Lower lobe of right lung (tissue), 2 donors: ENCODE results near the gene HDAC7. TPM values are rescaled to one million over a fixed set of nuclear protein-coding genes. Genes with fewer than 3 reads are reported as not detected.

Experiments
- ATAC-seq, 2 donors: fragments of 200-7000 bp; cut with Tn5 transposase; one replicate each; pipeline ENCODE4 v1.9.1; 2020 to 2022; ENCODE audit warnings: mild to moderate bottlenecking in 2 of 2, moderate library complexity in 2 of 2
- DNase-seq: peaks from one replicate; pipeline ENCODE4 v3.0.0-alpha.2; 2020
- H3K27ac ChIP-seq: fragments of 200-600 bp; one replicate; pipeline ENCODE4 v1.8.0; 2022
- H3K27me3 ChIP-seq: fragments of 200-600 bp; one replicate; pipeline ENCODE4 v1.8.0; 2022; ENCODE audit warnings: low read depth
- H3K36me3 ChIP-seq: fragments of 200-600 bp; one replicate; pipeline ENCODE4 v1.8.0; 2022; ENCODE audit warnings: mild to moderate bottlenecking
- H3K4me1 ChIP-seq: fragments of 200-600 bp; one replicate; pipeline ENCODE4 v1.8.0; 2022
- H3K4me3 ChIP-seq: fragments of 200-600 bp; one replicate; pipeline ENCODE4 v1.8.0; 2022; ENCODE audit warnings: mild to moderate bottlenecking
- H3K9me3 ChIP-seq: fragments of 200-600 bp; one replicate; pipeline ENCODE4 v1.8.0; 2022
- intact Hi-C: fragments of 100-400 bp; cut with DNase I; formaldehyde crosslinking; loops from one replicate; pipeline ENCODE4 v1.11.0; 2022
- total RNA-seq: library from RNA; stranded (reverse); fragmentation: NEBNext Ultra II Directional; extraction: Animal tissue kit (Norgen Biotek cat#: 25700); gene quantifications from one replicate; pipeline ENCODE4 v1.2.1, GENCODE V29; 2021
- TF ChIP-seq, protein P1 (sequence below): fragments of 200-600 bp; IDR thresholded peaks from one replicate; pipeline ENCODE4 v1.8.0; 2022; ENCODE audit warnings: antibody characterized with exemption, mild to moderate bottlenecking
- donor health status: DM: no; HTN: yes; CAD: no; lungs with severe emphysema.

The HDAC7 gene
- total RNA-seq, 1 donor from 2014 or later = 104 TPM

- H3K4me3 ChIP-seq = no peak overlapping the region
Observed at GRCh38 chr12:47860279-47860841, 40.7 kb upstream of the HDAC7 start.

GRCh38 chr12:47858511-47859266 is 39.0 kb upstream of the HDAC7 start:
- Histone ChIP-seq H3K36me3 (peaks cover 50% of the 10 kb centered on the region), H3K27me3 (no peaks in the 10 kb centered on the region), H3K4me1 (no peaks in the 10 kb centered on the region), H3K9me3 (no peaks in the 10 kb centered on the region), H3K27ac (no peak overlapping the region), H3K4me3 (no peak overlapping the region)
- intact Hi-C loops = no loop called here
- TF ChIP-seq, protein P1, sequence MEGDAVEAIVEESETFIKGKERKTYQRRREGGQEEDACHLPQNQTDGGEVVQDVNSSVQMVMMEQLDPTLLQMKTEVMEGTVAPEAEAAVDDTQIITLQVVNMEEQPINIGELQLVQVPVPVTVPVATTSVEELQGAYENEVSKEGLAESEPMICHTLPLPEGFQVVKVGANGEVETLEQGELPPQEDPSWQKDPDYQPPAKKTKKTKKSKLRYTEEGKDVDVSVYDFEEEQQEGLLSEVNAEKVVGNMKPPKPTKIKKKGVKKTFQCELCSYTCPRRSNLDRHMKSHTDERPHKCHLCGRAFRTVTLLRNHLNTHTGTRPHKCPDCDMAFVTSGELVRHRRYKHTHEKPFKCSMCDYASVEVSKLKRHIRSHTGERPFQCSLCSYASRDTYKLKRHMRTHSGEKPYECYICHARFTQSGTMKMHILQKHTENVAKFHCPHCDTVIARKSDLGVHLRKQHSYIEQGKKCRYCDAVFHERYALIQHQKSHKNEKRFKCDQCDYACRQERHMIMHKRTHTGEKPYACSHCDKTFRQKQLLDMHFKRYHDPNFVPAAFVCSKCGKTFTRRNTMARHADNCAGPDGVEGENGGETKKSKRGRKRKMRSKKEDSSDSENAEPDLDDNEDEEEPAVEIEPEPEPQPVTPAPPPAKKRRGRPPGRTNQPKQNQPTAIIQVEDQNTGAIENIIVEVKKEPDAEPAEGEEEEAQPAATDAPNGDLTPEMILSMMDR = no peak
- ATAC-seq (peak in 1 of 2 donors; percentile 19), DNase-seq (no peak)

More at GRCh38 chr12:47860279-47860841, 40.7 kb upstream of the HDAC7 start:
- Histone ChIP-seq H3K9me3 (no peaks in the 10 kb centered on the region), H3K4me1 (no peaks in the 10 kb centered on the region), H3K36me3 (peaks cover 49% of the 10 kb centered on the region), H3K27ac (no peak overlapping the region), H3K27me3 (no peaks in the 10 kb centered on the region)
- ATAC-seq (no peak), DNase-seq (no peak)
- TF ChIP-seq, protein P1 = no peak
- intact Hi-C loops = no loop called here

DNA sequence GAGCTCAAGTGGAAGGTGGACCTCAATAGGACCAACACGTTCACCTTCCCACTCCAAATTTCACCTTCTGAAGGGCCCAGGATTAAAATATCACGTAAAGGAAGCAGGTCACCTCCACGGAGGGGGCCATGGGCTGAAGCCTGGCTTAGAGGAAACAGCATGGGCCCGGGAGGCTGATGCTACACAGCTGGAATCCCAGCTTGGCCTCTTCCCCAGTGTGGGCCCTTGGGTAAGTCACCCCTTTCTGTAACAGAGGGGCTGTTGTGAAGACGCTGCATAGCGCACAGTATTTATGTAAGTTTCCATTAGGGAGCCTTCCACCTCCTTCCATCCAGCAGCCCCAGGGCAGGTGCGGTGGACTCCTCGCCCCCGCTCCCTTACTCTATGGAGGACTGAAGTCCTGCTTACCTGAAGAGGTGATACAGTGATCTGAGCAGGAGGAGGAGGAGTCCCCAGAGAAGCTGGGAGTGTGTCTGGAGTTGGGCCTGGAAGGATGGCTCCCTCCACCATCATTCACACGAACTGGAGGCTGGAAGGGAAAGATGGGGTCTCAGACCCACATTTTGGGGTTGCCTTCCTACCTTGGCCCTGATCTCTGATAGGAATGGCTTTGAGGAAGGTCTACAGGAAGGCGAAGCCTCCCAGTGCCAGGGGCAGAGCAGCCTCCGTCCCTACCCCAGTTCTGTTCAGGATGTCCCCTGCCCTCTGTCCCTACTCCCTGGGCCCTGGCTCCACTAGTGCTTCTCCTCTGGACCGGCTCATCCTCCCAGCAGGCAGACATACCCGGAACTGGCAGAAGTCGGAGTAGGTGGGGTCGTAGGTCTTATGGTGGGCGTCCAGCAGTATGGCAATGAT is 37.2 kb upstream of the HDAC7 start:
- intact Hi-C loops = no loop called here
- no peak for DNase-seq

GRCh38 chr12:47856094-47856493 is 36.4 kb upstream of the HDAC7 start:
- H3K4me3 ChIP-seq = no peak overlapping the region
- H3K9me3 ChIP-seq = no peaks in the 10 kb centered on the region
- H3K27me3 ChIP-seq = no peaks in the 10 kb centered on the region
- peaks cover 35% of the 10 kb centered on the region for H3K36me3 ChIP-seq
- H3K4me1 ChIP-seq = no peaks in the 10 kb centered on the region
- no peak overlapping the region for H3K27ac ChIP-seq
- DNase-seq (no peak), ATAC-seq (peak in 1 of 2 donors; percentile 59)
- intact Hi-C loops = no loop called here
- TF ChIP-seq, protein P1 = no peak

More for the DNA sequence above, 37.2 kb upstream of the HDAC7 start:
- Histone ChIP-seq H3K27me3 (no peaks in the 10 kb centered on the region), H3K4me1 (no peaks in the 10 kb centered on the region), H3K27ac (no peak overlapping the region), H3K9me3 (no peaks in the 10 kb centered on the region), H3K36me3 (peaks cover 41% of the 10 kb centered on the region), H3K4me3 (no peak overlapping the region)
- TF ChIP-seq, protein P1 = no peak
- ATAC-seq = peak in 1 of 2 donors; percentile 6

- intact Hi-C loops = no loop called here
- no peaks in the 10 kb centered on the region for H3K9me3 ChIP-seq
- peaks cover 34% of the 10 kb centered on the region for H3K36me3 ChIP-seq
- H3K4me1 ChIP-seq = no peaks in the 10 kb centered on the region
- no peak overlapping the region for H3K4me3 ChIP-seq
- TF ChIP-seq, protein P1 = no peak
- DNase-seq (no peak), ATAC-seq (no peak)
- no peak overlapping the region for H3K27ac ChIP-seq
- no peaks in the 10 kb centered on the region for H3K27me3 ChIP-seq
Observed at GRCh38 chr12:47855502-47855901, 35.8 kb upstream of the HDAC7 start.
